Measurements from ENCODE around the gene TMOD1.
"Not testable (repeated sequence)": the region's sequence is repeated elsewhere in the genome, so short reads cannot be mapped to it uniquely, and the experiment has no call there.

Gene TMOD1

DNA sequence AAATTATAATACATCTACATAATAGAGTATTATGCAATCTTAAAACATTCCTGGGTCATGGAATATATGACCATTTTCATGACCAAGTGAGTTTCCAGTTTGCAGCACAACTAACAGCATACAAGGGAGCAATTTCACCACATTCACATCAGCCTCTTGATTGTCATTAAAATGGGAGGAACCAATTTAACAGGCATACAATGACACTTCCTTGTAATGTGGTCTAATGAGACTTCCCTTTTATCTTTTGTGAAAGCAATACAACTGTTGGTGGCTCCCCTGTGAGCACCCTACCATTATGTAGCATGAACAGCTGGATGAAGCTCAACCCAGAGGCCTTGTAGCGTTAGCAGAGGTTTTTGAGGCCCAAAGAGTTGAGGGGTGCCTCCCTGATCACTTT lies 13.6 kb upstream of the TMOD1 start:
- H3K4me3 ChIP-seq (ENCODE audit: low read length): no peak overlapping the region
- H3K27me3 ChIP-seq (ENCODE audit: low read depth, low read length): no peaks in the 10 kb centered on the region
- no peaks in the 10 kb centered on the region for H3K4me1 ChIP-seq (ENCODE audit: low read length)
- no peak overlapping the region for H3K27ac ChIP-seq (ENCODE audit: low read length)
- H3K9me3 ChIP-seq (ENCODE audit: insufficient read depth, low read length): 0 out of 2 replicates have a peak, but pooled peaks cover 2% of the 10 kb centered on the region
- no peak overlapping the region for H3K4me2 ChIP-seq (ENCODE audit: low read length)
- peaks cover 22% of the 10 kb centered on the region for H3K36me3 ChIP-seq (replicated peaks; ENCODE audit: low read depth, low read length)
- no peak overlapping the region for H3K9ac ChIP-seq (ENCODE audit: low read length)
- TF ChIP-seq EZH2phosphoT487 (IDR thresholded peaks at IDR 0.05; ENCODE audit: low read depth): no peak
- no peak for TF ChIP-seq CTCF (IDR thresholded peaks at IDR 0.05; ENCODE audit: low read depth, low read length)
- no peaks in the 10 kb centered on the region for H3K79me2 ChIP-seq (ENCODE audit: low read length)
- no peaks in the 10 kb centered on the region for H4K20me1 ChIP-seq (ENCODE audit: insufficient read depth, low read length)
- no peak overlapping the region for H2AFZ ChIP-seq (ENCODE audit: low read depth, low read length)

DNA sequence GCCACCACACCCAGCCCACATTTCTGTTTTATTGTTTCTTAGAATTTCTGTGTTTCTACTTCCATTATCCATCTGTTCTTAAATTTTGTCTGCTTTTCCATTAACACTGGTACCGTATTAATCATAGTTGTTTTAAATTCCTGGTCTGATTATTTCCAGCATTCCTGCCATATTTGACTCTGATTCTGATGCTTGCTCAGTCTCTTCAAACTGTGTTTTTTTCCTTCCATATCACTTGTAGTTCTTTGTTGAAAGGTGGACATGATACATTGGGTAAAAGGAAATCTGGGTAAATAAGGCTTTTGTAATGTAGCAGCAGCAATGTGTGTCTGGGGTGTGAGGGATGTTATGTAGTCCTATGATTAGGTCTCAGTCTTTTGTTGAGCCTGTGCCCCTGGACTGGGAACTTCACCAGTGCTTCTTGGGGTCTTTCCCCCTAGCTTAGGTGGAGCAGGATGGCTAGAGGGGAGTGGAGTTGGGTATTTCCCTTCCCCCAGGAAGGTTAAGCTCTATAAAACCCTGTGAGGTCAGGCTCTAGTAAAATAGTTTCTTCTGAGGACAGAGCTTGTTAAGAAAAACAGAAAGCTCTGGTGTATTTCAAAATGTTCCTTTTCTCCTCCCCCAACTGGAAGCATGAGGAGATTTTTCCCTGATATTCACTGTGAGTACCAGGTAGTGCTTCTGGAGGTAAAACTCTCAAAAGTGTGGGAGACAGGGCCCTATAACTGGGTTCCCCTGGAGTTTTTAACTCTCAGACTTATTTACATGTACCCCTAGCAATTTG lies 10.1 kb upstream of the TMOD1 start:
- no peak overlapping the region for H2AFZ ChIP-seq (ENCODE audit: low read depth, low read length)
- no peaks in the 10 kb centered on the region for H3K79me2 ChIP-seq (ENCODE audit: low read length)
- H3K9ac ChIP-seq (ENCODE audit: low read length): no peak overlapping the region
- no peak overlapping the region for H3K4me2 ChIP-seq (ENCODE audit: low read length)
- no peaks in the 10 kb centered on the region for H3K4me1 ChIP-seq (ENCODE audit: low read length)
- H4K20me1 ChIP-seq (ENCODE audit: insufficient read depth, low read length): no peaks in the 10 kb centered on the region
- H3K9me3 ChIP-seq (ENCODE audit: insufficient read depth, low read length): no peaks in the 10 kb centered on the region
- peaks cover 20% of the 10 kb centered on the region for H3K36me3 ChIP-seq (replicated peaks; ENCODE audit: low read depth, low read length)
- no peak overlapping the region for H3K4me3 ChIP-seq (ENCODE audit: low read length)
- H3K27me3 ChIP-seq (ENCODE audit: low read depth, low read length): no peaks in the 10 kb centered on the region
- no peak overlapping the region for H3K27ac ChIP-seq (ENCODE audit: low read length)
- TF ChIP-seq CTCF (IDR thresholded peaks at IDR 0.05; ENCODE audit: low read depth, low read length): no peak
- no peak for TF ChIP-seq EZH2phosphoT487 (IDR thresholded peaks at IDR 0.05; ENCODE audit: low read depth)

GRCh38 chr9:97497558-97498375 lies 3.7 kb upstream of the TMOD1 start:
- H3K9ac ChIP-seq (ENCODE audit: low read length); H4K20me1 ChIP-seq (ENCODE audit: insufficient read depth, low read length); H2AFZ ChIP-seq (ENCODE audit: low read depth, low read length); H3K79me2 ChIP-seq (ENCODE audit: low read length); H3K9me3 ChIP-seq (ENCODE audit: insufficient read depth, low read length); H3K27ac ChIP-seq (ENCODE audit: low read length); H3K4me1 ChIP-seq (ENCODE audit: low read length); H3K4me3 ChIP-seq (ENCODE audit: low read length); H3K4me2 ChIP-seq (ENCODE audit: low read length): not testable (repeated sequence)
- Histone ChIP-seq H3K36me3 (replicated peaks; ENCODE audit: low read depth, low read length) (peaks cover 11% of the 10 kb centered on the region), H3K27me3 (ENCODE audit: low read depth, low read length) (peaks cover 23% of the 10 kb centered on the region)

- not testable (repeated sequence) for H3K27ac ChIP-seq (ENCODE audit: low read length); H3K4me1 ChIP-seq (ENCODE audit: low read length); H3K9me3 ChIP-seq (ENCODE audit: insufficient read depth, low read length); H3K79me2 ChIP-seq (ENCODE audit: low read length); H3K9ac ChIP-seq (ENCODE audit: low read length); H3K4me3 ChIP-seq (ENCODE audit: low read length); H2AFZ ChIP-seq (ENCODE audit: low read depth, low read length); H3K4me2 ChIP-seq (ENCODE audit: low read length); H4K20me1 ChIP-seq (ENCODE audit: insufficient read depth, low read length)
- peaks cover 34% of the 10 kb centered on the region for H3K27me3 ChIP-seq (ENCODE audit: low read depth, low read length)
- peaks cover 11% of the 10 kb centered on the region for H3K36me3 ChIP-seq (replicated peaks; ENCODE audit: low read depth, low read length)
These were observed 2.6 kb upstream of the TMOD1 start for GRCh38 chr9:97498846-97499245.

GRCh38 chr9:97500263-97500662 lies 1.2 kb upstream of the TMOD1 start:
- Histone ChIP-seq H3K4me2 (ENCODE audit: low read length) (no peak overlapping the region), H3K4me1 (ENCODE audit: low read length) (peaks cover 7% of the 10 kb centered on the region), H4K20me1 (ENCODE audit: insufficient read depth, low read length) (no peaks in the 10 kb centered on the region), H3K27ac (ENCODE audit: low read length) (no peak overlapping the region), H3K27me3 (ENCODE audit: low read depth, low read length) (peaks cover 47% of the 10 kb centered on the region), H3K79me2 (ENCODE audit: low read length) (no peaks in the 10 kb centered on the region), H3K9ac (ENCODE audit: low read length) (no peak overlapping the region), H2AFZ (ENCODE audit: low read depth, low read length) (no peak overlapping the region), H3K9me3 (ENCODE audit: insufficient read depth, low read length) (no peaks in the 10 kb centered on the region), H3K36me3 (replicated peaks; ENCODE audit: low read depth, low read length) (peaks cover 11% of the 10 kb centered on the region), H3K4me3 (ENCODE audit: low read length) (no peak overlapping the region)
- TF ChIP-seq CTCF (IDR thresholded peaks at IDR 0.05; ENCODE audit: low read depth, low read length) (no peak), EZH2phosphoT487 (IDR thresholded peaks at IDR 0.05; ENCODE audit: low read depth) (no peak)

Data from OCI-LY3 (cell line).